ENCODE measurements around the gene SMYD3. TPM values are rescaled to one million over a fixed set of nuclear protein-coding genes. Genes with fewer than 3 reads are reported as not detected.

SMYD3 gene
- total RNA-seq, 1 experiment from 2014 or later, result 25.5 TPM

- Histone ChIP-seq H4K5ac (ENCODE audit: insufficient read length, low read depth, low read length) (no peak overlapping the region), H2BK20ac (ENCODE audit: low read depth, low read length, poor library complexity, severe bottlenecking) (no peak overlapping the region), H3K23ac (ENCODE audit: insufficient read length, low read depth, low read length) (no peak overlapping the region), H2BK12ac (ENCODE audit: insufficient read length, low read depth, low read length) (no peak overlapping the region), H2BK15ac (ENCODE audit: low read depth, low read length) (no peak overlapping the region), H3K23me2 (ENCODE audit: insufficient read length, low read depth, low read length, poor library complexity, severe bottlenecking) (no peaks in the 10 kb centered on the region), H2AFZ (ENCODE audit: low read length) (no peak overlapping the region), H3K56ac (ENCODE audit: insufficient read length, low read depth, low read length) (no peak overlapping the region), H3K27ac (ENCODE audit: insufficient read length, low read depth, low read length) (no peak overlapping the region), H3K4me1 (ENCODE audit: insufficient read depth, low read length) (no peaks in the 10 kb centered on the region), H4K8ac (replicated peaks; ENCODE audit: insufficient read length, low read depth, low read length) (no peak overlapping the region), H3K9me3 (ENCODE audit: control insufficient read depth, low read depth, low read length) (no peaks in the 10 kb centered on the region), H3K27me3 (ENCODE audit: insufficient read depth, low read length) (no peaks in the 10 kb centered on the region), H4K20me1 (ENCODE audit: control insufficient read depth, insufficient read depth, insufficient read length) (no peaks in the 10 kb centered on the region), H3K4me2 (ENCODE audit: insufficient read depth, insufficient read length, low read length) (no peak overlapping the region), H3T11ph (ENCODE audit: low read length) (no peak overlapping the region), H4K91ac (ENCODE audit: insufficient read length, low read depth, low read length) (no peak overlapping the region), H2BK120ac (ENCODE audit: low read depth, low read length, poor library complexity, severe bottlenecking) (no peak overlapping the region), H2AK5ac (ENCODE audit: insufficient read length, low read length) (no peak overlapping the region), H3K14ac (ENCODE audit: insufficient read depth, low read length) (no peak overlapping the region), H3K79me1 (ENCODE audit: insufficient read depth, low read depth, low read length, poor library complexity, severe bottlenecking) (no peaks in the 10 kb centered on the region), H3K79me2 (ENCODE audit: insufficient read depth, low read length) (no peaks in the 10 kb centered on the region), H3K18ac (ENCODE audit: insufficient read length, low read depth, low read length) (no peak overlapping the region), H3K4ac (ENCODE audit: low read depth, low read length) (no peak overlapping the region), H3K9ac (ENCODE audit: extremely low read depth, insufficient read length, low read length) (no peak overlapping the region), H2BK5ac (ENCODE audit: insufficient read length, low read length) (no peak overlapping the region)
- Mint-ChIP-seq H3K4me1 (peaks cover 5 to 6% of the 10 kb centered on the region in 2 experiments), H3K36me3 (ENCODE audit: insufficient read depth in 1 of 3, low read depth in 3 of 3) (peaks cover 4 to 26% (median 10%) of the 10 kb centered on the region in 3 experiments; a peak in 5 of 7 replicates), H3K9me3 (no peaks in the 10 kb centered on the region), H3K27me3 (ENCODE audit: low read depth) (no peaks in the 10 kb centered on the region), H3K27ac (no peak overlapping the region; a peak in 1 of 7 replicates), H3K4me3 (no peak overlapping the region)
- DNase-seq, result no peak
- no peak for TF ChIP-seq CTCF (conservative IDR thresholded peaks at IDR 0.05)
- no CpG with 5 or more reads among the region's 3 CpGs for WGBS (ENCODE audit: extremely low coverage, insufficient read length, low lambda C conversion rate)
Measured at GRCh38 chr1:246537887-246538286, 30.8 kb upstream of the SMYD3 start.

All from H9 (cell line).